Measurements from ENCODE around the gene LRRC74A. TPM values are rescaled to one million over a fixed set of nuclear protein-coding genes. Genes with fewer than 3 reads are reported as not detected.

The LRRC74A gene
- total RNA-seq, 1 experiment from 2014 or later = not detected

GRCh38 chr14:76786601-76787000, 39.6 kb upstream of the LRRC74A start:
- Histone ChIP-seq H3K27ac (ENCODE audit: insufficient read length, low read depth, low read length) (no peak overlapping the region), H2BK20ac (ENCODE audit: low read depth, low read length, poor library complexity, severe bottlenecking) (no peak overlapping the region), H4K20me1 (ENCODE audit: control insufficient read depth, insufficient read depth, insufficient read length) (no peaks in the 10 kb centered on the region), H3K4ac (ENCODE audit: low read depth, low read length) (no peak overlapping the region), H3K79me2 (ENCODE audit: insufficient read depth, low read length) (no peaks in the 10 kb centered on the region), H2BK12ac (ENCODE audit: insufficient read length, low read depth, low read length) (no peak overlapping the region), H3K23ac (ENCODE audit: insufficient read length, low read depth, low read length) (no peak overlapping the region), H2BK5ac (ENCODE audit: insufficient read length, low read length) (no peak overlapping the region), H3K79me1 (ENCODE audit: insufficient read depth, low read depth, low read length, poor library complexity, severe bottlenecking) (no peaks in the 10 kb centered on the region), H3K27me3 (ENCODE audit: insufficient read depth, low read length) (no peaks in the 10 kb centered on the region), H3K18ac (ENCODE audit: insufficient read length, low read depth, low read length) (no peak overlapping the region), H2BK120ac (ENCODE audit: low read depth, low read length, poor library complexity, severe bottlenecking) (no peak overlapping the region), H4K5ac (ENCODE audit: insufficient read length, low read depth, low read length) (no peak overlapping the region), H4K91ac (ENCODE audit: insufficient read length, low read depth, low read length) (no peak overlapping the region), H3K4me1 (ENCODE audit: insufficient read depth, low read length) (no peaks in the 10 kb centered on the region), H2BK15ac (ENCODE audit: low read depth, low read length) (no peak overlapping the region), H2AFZ (ENCODE audit: low read length) (no peak overlapping the region), H3K4me2 (ENCODE audit: insufficient read depth, insufficient read length, low read length) (no peak overlapping the region), H3K9me3 (ENCODE audit: control insufficient read depth, low read depth, low read length) (no peaks in the 10 kb centered on the region), H3K14ac (ENCODE audit: insufficient read depth, low read length) (no peak overlapping the region), H3K56ac (ENCODE audit: insufficient read length, low read depth, low read length) (no peak overlapping the region), H3K9ac (ENCODE audit: extremely low read depth, insufficient read length, low read length) (no peak overlapping the region), H2AK5ac (ENCODE audit: insufficient read length, low read length) (no peak overlapping the region), H3K23me2 (ENCODE audit: insufficient read length, low read depth, low read length, poor library complexity, severe bottlenecking) (no peaks in the 10 kb centered on the region), H4K8ac (replicated peaks; ENCODE audit: insufficient read length, low read depth, low read length) (no peak overlapping the region), H3T11ph (ENCODE audit: low read length) (no peak overlapping the region)
- DNase-seq = no peak
- Mint-ChIP-seq H3K36me3 (ENCODE audit: insufficient read depth in 1 of 3, low read depth in 3 of 3) (peaks cover 22 to 71% (median 54%) of the 10 kb centered on the region in 3 experiments; a peak in 6 of 7 replicates), H3K4me1 (peaks cover 0 to 5% of the 10 kb centered on the region in 2 experiments; a peak in 1 of 4 replicates), H3K27ac (no peak overlapping the region), H3K4me3 (no peak overlapping the region), H3K27me3 (ENCODE audit: low read depth) (no peaks in the 10 kb centered on the region; the same call in 1 of the 2 replicates), H3K9me3 (no peaks in the 10 kb centered on the region)
- no CpG with 5 or more reads among the region's 2 CpGs for WGBS (ENCODE audit: extremely low coverage, insufficient read length, low lambda C conversion rate)
- TF ChIP-seq, protein P1, sequence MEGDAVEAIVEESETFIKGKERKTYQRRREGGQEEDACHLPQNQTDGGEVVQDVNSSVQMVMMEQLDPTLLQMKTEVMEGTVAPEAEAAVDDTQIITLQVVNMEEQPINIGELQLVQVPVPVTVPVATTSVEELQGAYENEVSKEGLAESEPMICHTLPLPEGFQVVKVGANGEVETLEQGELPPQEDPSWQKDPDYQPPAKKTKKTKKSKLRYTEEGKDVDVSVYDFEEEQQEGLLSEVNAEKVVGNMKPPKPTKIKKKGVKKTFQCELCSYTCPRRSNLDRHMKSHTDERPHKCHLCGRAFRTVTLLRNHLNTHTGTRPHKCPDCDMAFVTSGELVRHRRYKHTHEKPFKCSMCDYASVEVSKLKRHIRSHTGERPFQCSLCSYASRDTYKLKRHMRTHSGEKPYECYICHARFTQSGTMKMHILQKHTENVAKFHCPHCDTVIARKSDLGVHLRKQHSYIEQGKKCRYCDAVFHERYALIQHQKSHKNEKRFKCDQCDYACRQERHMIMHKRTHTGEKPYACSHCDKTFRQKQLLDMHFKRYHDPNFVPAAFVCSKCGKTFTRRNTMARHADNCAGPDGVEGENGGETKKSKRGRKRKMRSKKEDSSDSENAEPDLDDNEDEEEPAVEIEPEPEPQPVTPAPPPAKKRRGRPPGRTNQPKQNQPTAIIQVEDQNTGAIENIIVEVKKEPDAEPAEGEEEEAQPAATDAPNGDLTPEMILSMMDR (conservative IDR thresholded peaks at IDR 0.05) = no peak

All from H9 (cell line).